ENCODE measurements around the gene COL11A1.

- no peak for TF ChIP-seq CTCF (IDR thresholded peaks at IDR 0.05)
- no peak for TF ChIP-seq POLR2A (IDR thresholded peaks at IDR 0.05)
Measured at GRCh38 chr1:102937401-102937800, 170.9 kb downstream of the COL11A1 start.

Data from body of pancreas (tissue), 4 donors.